GM19025 (cell line): ENCODE measurements around the gene HECW1.

ENCODE experiments used
- ATAC-seq: cut with Tn5 transposase; IDR thresholded peaks from one replicate; pipeline ENCODE4 v1.9.1; 2021; ENCODE audit warnings: mild to moderate bottlenecking, low read depth, moderate library complexity; ENCODE audit not compliant: unreplicated experiment

The HECW1 gene

GRCh38 chr7:43141091-43141490 lies 28.6 kb downstream of the HECW1 start:
- ATAC-seq = no peak

GRCh38 chr7:43142703-43143102 lies 30.3 kb downstream of the HECW1 start:
- no peak for ATAC-seq

GRCh38 chr7:43143918-43144589 lies 31.6 kb downstream of the HECW1 start:
- ATAC-seq = no peak

GRCh38 chr7:43148161-43148731 lies 35.8 kb downstream of the HECW1 start:
- ATAC-seq = no peak

GRCh38 chr7:43151076-43151475 lies 38.6 kb downstream of the HECW1 start:
- ATAC-seq = no peak

- ATAC-seq = no peak
These were observed 40.2 kb downstream of the HECW1 start for GRCh38 chr7:43152696-43153095.

GRCh38 chr7:43155636-43156035 lies 43.2 kb downstream of the HECW1 start:
- ATAC-seq = no peak

GRCh38 chr7:43163885-43164284 lies 51.4 kb downstream of the HECW1 start:
- no peak for ATAC-seq

- ATAC-seq = peak; percentile 76
These were observed 52.3 kb downstream of the HECW1 start for GRCh38 chr7:43164757-43165156.

- ATAC-seq = no peak
These were observed 54.2 kb downstream of the HECW1 start for GRCh38 chr7:43166686-43167085.

GRCh38 chr7:43169076-43169475 lies 56.6 kb downstream of the HECW1 start:
- ATAC-seq = no peak

- ATAC-seq = no peak
These were observed 58.1 kb downstream of the HECW1 start for GRCh38 chr7:43170571-43170970.

GRCh38 chr7:43175570-43176200 lies 63.2 kb downstream of the HECW1 start:
- ATAC-seq = no peak

GRCh38 chr7:43179393-43179792 lies 66.9 kb downstream of the HECW1 start:
- ATAC-seq = no peak

- no peak for ATAC-seq
These were observed 80.5 kb downstream of the HECW1 start for GRCh38 chr7:43192806-43193460.

- ATAC-seq = no peak
These were observed 81.4 kb downstream of the HECW1 start for GRCh38 chr7:43193893-43194292.

GRCh38 chr7:43195256-43195655 lies 82.8 kb downstream of the HECW1 start:
- ATAC-seq = no peak

- no peak for ATAC-seq
These were observed 83.3 kb downstream of the HECW1 start for GRCh38 chr7:43195768-43196167.

GRCh38 chr7:43196379-43196778 lies 83.9 kb downstream of the HECW1 start:
- no peak for ATAC-seq

- ATAC-seq = no peak
These were observed 85.6 kb downstream of the HECW1 start for GRCh38 chr7:43198016-43198415.

- ATAC-seq = no peak
These were observed 86.2 kb downstream of the HECW1 start for GRCh38 chr7:43198599-43199090.
